PC-9 (cell line): ENCODE results near the gene SFI1.

Source experiments
- EZH2 ChIP-seq: fragments of 200-600 bp; sonication (generic); IDR thresholded peaks from 2 replicates; pipeline ENCODE4 v1.8.0; 2017; ENCODE audit warnings: antibody characterized with exemption, low read depth
- TF ChIP-seq, protein P1 (sequence below): fragments of 200-600 bp; sonication (generic); conservative IDR thresholded peaks from 2 replicates; pipeline ENCODE4 v1.6.1; 2017; ENCODE audit warnings: mixed run types, antibody characterized with exemption, mild to moderate bottlenecking, moderate library complexity

- TF ChIP-seq, protein P1, sequence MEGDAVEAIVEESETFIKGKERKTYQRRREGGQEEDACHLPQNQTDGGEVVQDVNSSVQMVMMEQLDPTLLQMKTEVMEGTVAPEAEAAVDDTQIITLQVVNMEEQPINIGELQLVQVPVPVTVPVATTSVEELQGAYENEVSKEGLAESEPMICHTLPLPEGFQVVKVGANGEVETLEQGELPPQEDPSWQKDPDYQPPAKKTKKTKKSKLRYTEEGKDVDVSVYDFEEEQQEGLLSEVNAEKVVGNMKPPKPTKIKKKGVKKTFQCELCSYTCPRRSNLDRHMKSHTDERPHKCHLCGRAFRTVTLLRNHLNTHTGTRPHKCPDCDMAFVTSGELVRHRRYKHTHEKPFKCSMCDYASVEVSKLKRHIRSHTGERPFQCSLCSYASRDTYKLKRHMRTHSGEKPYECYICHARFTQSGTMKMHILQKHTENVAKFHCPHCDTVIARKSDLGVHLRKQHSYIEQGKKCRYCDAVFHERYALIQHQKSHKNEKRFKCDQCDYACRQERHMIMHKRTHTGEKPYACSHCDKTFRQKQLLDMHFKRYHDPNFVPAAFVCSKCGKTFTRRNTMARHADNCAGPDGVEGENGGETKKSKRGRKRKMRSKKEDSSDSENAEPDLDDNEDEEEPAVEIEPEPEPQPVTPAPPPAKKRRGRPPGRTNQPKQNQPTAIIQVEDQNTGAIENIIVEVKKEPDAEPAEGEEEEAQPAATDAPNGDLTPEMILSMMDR, result no peak
- TF ChIP-seq EZH2, result no peak
Observed at GRCh38 chr22:31569126-31569525, 72.8 kb downstream of the SFI1 start.
